Activated CD4-positive, alpha-beta T cell treated with anti-CD3 and anti-CD28 coated beads, Interleukin-2, amount 10 ng/mL, durations not matched to agents 24 days and 14 days (primary cell): ENCODE measurements around the gene FAHD2A. TPM values are rescaled to one million over a fixed set of nuclear protein-coding genes. Genes with fewer than 3 reads are reported as not detected.
A peak's percentile ranks its signal among the peaks of the same experiment; 100 is the strongest.
"Not testable (repeated sequence)": the region's sequence is repeated elsewhere in the genome, so short reads cannot be mapped to it uniquely, and the experiment has no call there.

Source experiments
- DNase-seq: peaks from one replicate; pipeline ENCODE4 v3.0.0; 2022
- H3K27ac Mint-ChIP-seq: one replicate; pipeline ENCODE4 v1.8.0; 2022; ENCODE audit warnings: mild to moderate bottlenecking, mixed read lengths
- H3K27me3 Mint-ChIP-seq: one replicate; pipeline ENCODE4 v1.8.0; 2022; ENCODE audit warnings: mixed read lengths
- H3K36me3 Mint-ChIP-seq: one replicate; pipeline ENCODE4 v1.8.0; 2022; ENCODE audit warnings: low read depth, mild to moderate bottlenecking, mixed read lengths
- H3K4me1 Mint-ChIP-seq: one replicate; pipeline ENCODE4 v1.8.0; 2021; ENCODE audit warnings: mixed read lengths
- H3K4me3 Mint-ChIP-seq: one replicate; pipeline ENCODE4 v1.8.0; 2022; ENCODE audit warnings: mild to moderate bottlenecking, moderate library complexity, mixed read lengths
- H3K9me3 Mint-ChIP-seq: one replicate; pipeline ENCODE4 v1.8.0; 2021; ENCODE audit warnings: mixed read lengths
- intact Hi-C: fragments of 100-400 bp; cut with micrococcal nuclease; formaldehyde crosslinking; loops from one replicate; pipeline ENCODE4 v1.15.1; 2023
- total RNA-seq: library from RNA; stranded (reverse); gene quantifications from 2 replicates; pipeline ENCODE4 v1.2.3, GENCODE V29; 2022

Gene FAHD2A, protein sequence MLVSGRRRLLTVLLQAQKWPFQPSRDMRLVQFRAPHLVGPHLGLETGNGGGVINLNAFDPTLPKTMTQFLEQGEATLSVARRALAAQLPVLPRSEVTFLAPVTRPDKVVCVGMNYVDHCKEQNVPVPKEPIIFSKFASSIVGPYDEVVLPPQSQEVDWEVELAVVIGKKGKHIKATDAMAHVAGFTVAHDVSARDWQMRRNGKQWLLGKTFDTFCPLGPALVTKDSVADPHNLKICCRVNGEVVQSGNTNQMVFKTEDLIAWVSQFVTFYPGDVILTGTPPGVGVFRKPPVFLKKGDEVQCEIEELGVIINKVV
- 35.8 and 36.0 TPM in 2 replicates for total RNA-seq

GRCh38 chr2:95402370-95403203, at the start of gene FAHD2A:
FAHD2A (plus strand) TSS chr2:95402708; CDS start chr2:95405559, 2,851 bp downstream.
- Mint-ChIP-seq H3K27me3 (no peaks in the 10 kb centered on the region), H3K27ac (peak within 1 kb of the TSS; percentile 97), H3K4me3 (peak within 1 kb of the TSS; percentile 96)

DNA sequence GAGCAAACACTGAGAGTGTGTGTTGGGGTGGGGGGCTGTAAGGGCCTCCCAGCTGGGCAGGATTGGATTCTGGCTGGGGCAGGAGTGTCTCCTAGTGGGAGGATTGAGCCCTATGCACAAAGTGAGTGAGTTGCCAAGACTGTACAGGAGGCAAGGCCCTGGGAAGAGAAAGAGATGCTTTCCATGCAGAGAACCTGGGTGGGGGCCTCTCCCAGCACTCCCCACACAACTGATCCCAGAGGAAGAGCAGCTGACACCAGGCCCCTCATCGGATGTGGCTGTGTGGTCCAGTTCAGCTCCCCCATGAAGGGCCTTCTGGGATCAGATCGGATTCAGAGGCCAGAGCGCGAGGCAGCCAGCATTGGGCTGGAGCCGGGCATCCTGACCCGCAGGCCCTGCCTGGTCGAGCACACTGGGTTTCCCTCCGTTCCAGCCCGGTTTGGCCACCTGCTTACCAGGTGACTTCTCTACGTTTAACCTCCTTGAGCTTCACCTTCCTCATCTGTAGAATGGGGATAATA, 49.4 kb upstream of the FAHD2A start:
- DNase-seq: no peak
- H3K4me1 Mint-ChIP-seq: no peaks in the 10 kb centered on the region
- H3K36me3 Mint-ChIP-seq: no peaks in the 10 kb centered on the region
- no peak overlapping the region for H3K27ac Mint-ChIP-seq
- intact Hi-C loops: no loop called here
- H3K27me3 Mint-ChIP-seq: peaks cover 8% of the 10 kb centered on the region
- no peaks in the 10 kb centered on the region for H3K9me3 Mint-ChIP-seq
- H3K4me3 Mint-ChIP-seq: no peak overlapping the region

More at GRCh38 chr2:95402370-95403203, at the start of gene FAHD2A:
- intact Hi-C loops: loop anchor here (2.0 to 5.0 kb wide), 3 partner anchors 128 to 325 kb away; partner anchors contain the start of gene ZNF892
- H3K4me1 Mint-ChIP-seq: peaks cover 20% of the 10 kb centered on the region
- DNase-seq: peak; percentile 99
- peaks cover 3% of the 10 kb centered on the region for H3K36me3 Mint-ChIP-seq
- no peaks in the 10 kb centered on the region for H3K9me3 Mint-ChIP-seq

GRCh38 chr2:95353613-95354468, 48.7 kb upstream of the FAHD2A start:
- H3K36me3 Mint-ChIP-seq: no peaks in the 10 kb centered on the region
- H3K27ac Mint-ChIP-seq: no peak overlapping the region
- H3K4me1 Mint-ChIP-seq: no peaks in the 10 kb centered on the region
- no peak overlapping the region for H3K4me3 Mint-ChIP-seq
- no peaks in the 10 kb centered on the region for H3K9me3 Mint-ChIP-seq
- intact Hi-C loops: no loop called here
- no peak for DNase-seq
- H3K27me3 Mint-ChIP-seq: peaks cover 3% of the 10 kb centered on the region

DNA sequence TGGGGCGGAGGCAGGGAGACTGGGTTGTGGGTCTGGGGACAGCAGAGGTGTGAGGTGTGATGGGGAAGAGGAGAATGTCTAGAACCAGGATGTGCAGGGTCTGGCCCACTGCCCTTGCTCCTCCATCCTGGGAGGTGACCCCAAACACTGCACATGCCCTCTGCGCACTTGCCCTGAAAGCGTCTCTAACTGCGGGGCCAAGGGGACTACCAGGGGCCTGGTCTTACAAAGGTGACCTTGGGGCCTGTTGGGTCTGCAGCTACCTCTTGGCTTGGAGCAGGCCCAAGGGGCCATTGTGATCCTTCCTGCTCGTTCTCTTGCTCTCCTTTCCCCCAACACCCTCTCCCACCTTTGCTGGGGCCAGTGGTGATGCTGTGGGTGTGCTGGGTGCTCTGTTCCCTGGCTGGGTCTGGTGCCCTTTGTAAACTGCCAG, 48.0 kb upstream of the FAHD2A start:
- Mint-ChIP-seq H3K4me3 (no peak overlapping the region), H3K27ac (no peak overlapping the region), H3K9me3 (no peaks in the 10 kb centered on the region), H3K4me1 (no peaks in the 10 kb centered on the region), H3K27me3 (no peaks in the 10 kb centered on the region), H3K36me3 (no peaks in the 10 kb centered on the region)
- DNase-seq: no peak
- intact Hi-C loops: no loop called here

DNA sequence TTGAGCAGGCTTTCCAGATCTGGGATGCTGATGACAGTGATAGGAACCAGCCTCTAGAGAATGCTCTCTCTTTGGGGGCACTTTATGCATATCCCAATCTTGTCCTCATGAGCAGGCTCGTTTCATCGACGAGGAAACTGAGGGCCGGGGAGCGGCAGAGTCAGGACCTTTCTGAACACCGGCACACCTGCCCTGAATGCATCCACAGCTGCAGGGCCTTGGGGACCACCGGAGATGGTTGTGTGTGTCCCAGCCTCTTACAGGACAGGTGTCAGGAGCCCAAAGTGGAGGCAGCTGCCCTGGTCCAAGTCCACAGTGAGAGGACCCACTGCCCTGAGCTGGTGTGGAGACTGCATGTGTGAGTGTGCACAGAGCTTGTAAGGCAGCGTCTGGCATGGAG, 47.6 kb upstream of the FAHD2A start:
- Mint-ChIP-seq H3K27ac (no peak overlapping the region), H3K4me3 (no peak overlapping the region), H3K4me1 (no peaks in the 10 kb centered on the region), H3K9me3 (no peaks in the 10 kb centered on the region), H3K36me3 (no peaks in the 10 kb centered on the region), H3K27me3 (no peaks in the 10 kb centered on the region)
- intact Hi-C loops: no loop called here
- no peak for DNase-seq

- H3K9me3 Mint-ChIP-seq, H3K27ac Mint-ChIP-seq, H3K4me1 Mint-ChIP-seq, H3K27me3 Mint-ChIP-seq, DNase-seq, H3K4me3 Mint-ChIP-seq, intact Hi-C loops, H3K36me3 Mint-ChIP-seq: not testable (repeated sequence)
Observed at GRCh38 chr2:95355486-95355885, 47.0 kb upstream of the FAHD2A start.

GRCh38 chr2:95356821-95357700, 45.4 kb upstream of the FAHD2A start:
- Mint-ChIP-seq H3K36me3 (no peaks in the 10 kb centered on the region), H3K4me3 (no peak overlapping the region), H3K9me3 (no peaks in the 10 kb centered on the region), H3K27me3 (peaks cover 2% of the 10 kb centered on the region), H3K4me1 (no peaks in the 10 kb centered on the region), H3K27ac (no peak overlapping the region)
- intact Hi-C loops: no loop called here
- no peak for DNase-seq

- intact Hi-C loops: no loop called here
- H3K9me3 Mint-ChIP-seq: no peaks in the 10 kb centered on the region
- H3K4me1 Mint-ChIP-seq: no peaks in the 10 kb centered on the region
- H3K36me3 Mint-ChIP-seq: no peaks in the 10 kb centered on the region
- no peak overlapping the region for H3K27ac Mint-ChIP-seq
- no peak overlapping the region for H3K4me3 Mint-ChIP-seq
- DNase-seq: no peak
- H3K27me3 Mint-ChIP-seq: peaks cover 2% of the 10 kb centered on the region
Observed at GRCh38 chr2:95357717-95358280, 44.7 kb upstream of the FAHD2A start.

- Mint-ChIP-seq H3K36me3 (no peaks in the 10 kb centered on the region), H3K9me3 (no peaks in the 10 kb centered on the region), H3K4me1 (no peaks in the 10 kb centered on the region), H3K4me3 (no peak overlapping the region), H3K27me3 (peaks cover 4% of the 10 kb centered on the region), H3K27ac (no peak overlapping the region)
- no peak for DNase-seq
- intact Hi-C loops: no loop called here
Observed at GRCh38 chr2:95359031-95359430, 43.5 kb upstream of the FAHD2A start.

GRCh38 chr2:95359501-95359930, 43.0 kb upstream of the FAHD2A start:
- Mint-ChIP-seq H3K36me3 (no peaks in the 10 kb centered on the region), H3K9me3 (no peaks in the 10 kb centered on the region), H3K4me3 (no peak overlapping the region), H3K4me1 (no peaks in the 10 kb centered on the region), H3K27me3 (peaks cover 4% of the 10 kb centered on the region), H3K27ac (no peak overlapping the region)
- intact Hi-C loops: no loop called here
- no peak for DNase-seq

- H3K4me3 Mint-ChIP-seq: no peak overlapping the region
- H3K27ac Mint-ChIP-seq: no peak overlapping the region
- intact Hi-C loops: no loop called here
- H3K27me3 Mint-ChIP-seq: peaks cover 6% of the 10 kb centered on the region
- H3K4me1 Mint-ChIP-seq: no peaks in the 10 kb centered on the region
- no peak for DNase-seq
- H3K9me3 Mint-ChIP-seq: no peaks in the 10 kb centered on the region
- H3K36me3 Mint-ChIP-seq: no peaks in the 10 kb centered on the region
Observed at GRCh38 chr2:95361216-95361980, 41.1 kb upstream of the FAHD2A start.

DNA sequence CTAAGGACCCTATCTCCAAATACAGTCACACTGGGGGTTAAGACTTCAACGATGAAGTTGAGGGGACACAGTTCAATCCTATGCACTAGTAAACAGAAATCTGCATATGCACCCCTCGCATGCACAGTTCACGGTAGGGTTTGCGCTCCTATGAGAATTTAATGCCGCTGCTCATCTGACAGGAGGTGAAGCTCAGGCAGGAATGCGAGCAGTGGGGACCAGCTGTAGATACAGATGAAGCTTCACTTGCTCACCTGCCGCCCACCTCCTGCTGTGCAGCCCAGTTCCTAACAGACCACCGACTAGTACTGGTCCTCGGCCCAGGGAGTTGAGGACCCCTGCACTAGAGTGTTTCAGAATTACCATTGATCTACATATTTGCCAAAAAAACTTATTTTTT, 40.0 kb upstream of the FAHD2A start:
- Mint-ChIP-seq H3K27ac (no peak overlapping the region), H3K9me3 (no peaks in the 10 kb centered on the region), H3K4me1 (no peaks in the 10 kb centered on the region), H3K27me3 (peaks cover 6% of the 10 kb centered on the region), H3K4me3 (no peak overlapping the region), H3K36me3 (no peaks in the 10 kb centered on the region)
- DNase-seq: no peak
- intact Hi-C loops: no loop called here
